ENCODE results near the gene FAM107A.

The FAM107A gene

DNA sequence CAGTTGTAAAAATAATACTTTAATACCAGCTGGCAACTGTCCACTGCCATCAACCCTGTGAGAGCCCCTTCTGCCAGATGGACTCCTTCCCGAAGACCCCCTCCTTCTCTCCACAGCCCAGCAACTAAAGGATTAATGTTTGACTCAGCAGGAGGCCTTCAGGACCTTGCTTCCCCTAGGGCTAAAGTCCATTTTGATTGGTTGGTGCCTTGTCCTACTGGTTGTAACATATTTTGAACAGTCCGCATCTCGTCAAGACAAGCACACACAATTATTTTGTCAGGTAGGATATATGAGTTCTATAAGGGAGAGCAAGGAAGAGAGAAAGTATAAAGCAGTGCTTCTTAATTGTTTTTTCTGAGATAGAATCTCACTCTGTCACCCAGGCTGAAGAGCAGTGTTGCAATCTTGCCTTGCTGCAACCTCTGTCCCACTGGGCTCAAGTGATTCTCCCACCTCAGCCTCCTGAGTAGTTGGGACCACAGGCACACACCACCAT, 58.9 kb downstream of the FAM107A start:
- no peak for DNase-seq (ENCODE audit: low read depth, low spot score)

DNA sequence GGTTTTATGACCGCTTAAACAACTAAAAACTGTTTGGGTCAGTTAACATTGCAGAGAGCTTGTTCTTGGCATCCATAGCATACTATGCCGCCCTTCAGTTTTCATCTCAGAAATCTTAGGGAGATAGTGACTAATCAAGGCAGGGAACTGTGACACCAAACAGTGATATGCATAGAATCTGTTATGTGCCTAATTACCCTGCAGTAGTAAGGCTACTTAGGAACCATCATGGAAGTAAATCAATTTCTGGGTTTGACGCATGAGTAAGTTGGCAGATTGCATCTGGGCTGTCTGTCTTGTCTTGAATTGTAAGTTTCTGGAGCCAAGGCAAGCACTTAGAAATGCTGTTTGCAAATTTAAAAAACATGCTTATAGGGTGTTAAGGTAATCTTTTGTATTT, 62.8 kb downstream of the FAM107A start:
- no peak for DNase-seq (ENCODE audit: low read depth, low spot score)

Measured in activated CD4-positive, CD25-positive, alpha-beta regulatory T cell treated with anti-CD3 and anti-CD28 coated beads, Interleukin-2, amount 50 U/mL, for 16 hours (primary cell).